Measurements from ENCODE around the gene CNOT9.

Gene CNOT9

DNA sequence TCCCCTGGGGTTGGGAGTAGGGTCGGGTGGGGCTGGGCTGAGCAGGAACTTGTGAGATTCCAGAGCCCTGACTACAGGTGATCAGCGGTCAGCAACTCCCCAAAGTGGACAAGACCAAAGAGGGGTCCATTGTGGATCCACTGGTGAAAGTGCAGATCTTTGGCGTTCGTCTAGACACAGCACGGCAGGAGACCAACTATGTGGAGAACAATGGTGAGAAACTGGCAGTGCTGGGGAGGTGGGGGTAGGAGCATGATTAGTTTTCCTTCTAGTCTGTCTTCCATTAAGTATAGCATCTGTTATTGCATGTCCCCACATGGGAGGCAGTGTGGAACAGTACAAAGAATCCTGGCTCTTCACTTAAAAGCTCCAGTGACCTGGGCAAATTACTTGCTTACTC is 67.1 kb downstream of the CNOT9 start:
- ATAC-seq (ENCODE audit: insufficient read depth, low read depth) (no peak), DNase-seq (no peak)
- no peak overlapping the region for H3K4me2 ChIP-seq (ENCODE audit: insufficient read depth, low read length)
- TF ChIP-seq, protein P1, sequence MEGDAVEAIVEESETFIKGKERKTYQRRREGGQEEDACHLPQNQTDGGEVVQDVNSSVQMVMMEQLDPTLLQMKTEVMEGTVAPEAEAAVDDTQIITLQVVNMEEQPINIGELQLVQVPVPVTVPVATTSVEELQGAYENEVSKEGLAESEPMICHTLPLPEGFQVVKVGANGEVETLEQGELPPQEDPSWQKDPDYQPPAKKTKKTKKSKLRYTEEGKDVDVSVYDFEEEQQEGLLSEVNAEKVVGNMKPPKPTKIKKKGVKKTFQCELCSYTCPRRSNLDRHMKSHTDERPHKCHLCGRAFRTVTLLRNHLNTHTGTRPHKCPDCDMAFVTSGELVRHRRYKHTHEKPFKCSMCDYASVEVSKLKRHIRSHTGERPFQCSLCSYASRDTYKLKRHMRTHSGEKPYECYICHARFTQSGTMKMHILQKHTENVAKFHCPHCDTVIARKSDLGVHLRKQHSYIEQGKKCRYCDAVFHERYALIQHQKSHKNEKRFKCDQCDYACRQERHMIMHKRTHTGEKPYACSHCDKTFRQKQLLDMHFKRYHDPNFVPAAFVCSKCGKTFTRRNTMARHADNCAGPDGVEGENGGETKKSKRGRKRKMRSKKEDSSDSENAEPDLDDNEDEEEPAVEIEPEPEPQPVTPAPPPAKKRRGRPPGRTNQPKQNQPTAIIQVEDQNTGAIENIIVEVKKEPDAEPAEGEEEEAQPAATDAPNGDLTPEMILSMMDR (IDR thresholded peaks at IDR 0.05; ENCODE audit: borderline replicate concordance, extremely low read depth, low read length, poor library complexity, severe bottlenecking), result no peak
- TF ChIP-seq EZH2 (IDR thresholded peaks at IDR 0.05; ENCODE audit: borderline replicate concordance, low read depth, low read length, severe bottlenecking), result no peak
- H3K27ac ChIP-seq (ENCODE audit: low read length), result no peak overlapping the region
- H3K27me3 ChIP-seq (ENCODE audit: insufficient read depth, low read length, poor library complexity), result no peaks in the 10 kb centered on the region
- H3K9me3 ChIP-seq (ENCODE audit: insufficient read depth, low read length, severe bottlenecking), result no peaks in the 10 kb centered on the region
- peaks cover 64% of the 10 kb centered on the region for H3K36me3 ChIP-seq (ENCODE audit: insufficient read depth, low read length)
- H3K9ac ChIP-seq (ENCODE audit: low read depth, low read length), result no peak overlapping the region
- no peak overlapping the region for H2AFZ ChIP-seq (ENCODE audit: low read depth, low read length)
- H3K79me2 ChIP-seq (ENCODE audit: insufficient read depth, low read length), result no peaks in the 10 kb centered on the region
- H4K20me1 ChIP-seq (ENCODE audit: insufficient read depth, low read length), result no peaks in the 10 kb centered on the region
- H3K4me3 ChIP-seq (ENCODE audit: low read depth in 1 of 2, low read length in 2 of 2), result no peak overlapping the region
- H3K4me1 ChIP-seq (ENCODE audit: insufficient read depth, low read length), result no peaks in the 10 kb centered on the region

DNA sequence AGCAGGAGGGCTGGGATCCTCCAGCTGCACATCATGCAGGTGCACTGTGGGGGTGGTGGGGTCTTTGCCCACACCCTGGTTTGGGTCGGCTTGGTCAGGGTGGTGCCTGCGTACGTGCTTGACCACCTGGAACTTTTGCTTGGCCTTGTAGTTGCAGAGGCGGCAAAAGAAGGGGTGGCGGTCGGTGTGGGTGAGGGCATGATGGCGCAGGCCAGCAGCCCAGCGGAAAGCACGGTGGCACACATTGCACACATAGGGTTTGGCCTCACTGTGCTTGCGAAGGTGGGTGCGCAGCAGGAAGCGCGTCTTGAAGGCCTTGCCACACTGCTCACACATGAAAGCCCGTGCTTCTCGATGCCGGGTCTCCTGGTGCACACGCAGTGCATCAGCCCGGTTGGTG is 69.7 kb downstream of the CNOT9 start:
- Histone ChIP-seq H3K27ac (ENCODE audit: low read length) (no peak overlapping the region), H3K9me3 (ENCODE audit: insufficient read depth, low read length, severe bottlenecking) (no peaks in the 10 kb centered on the region), H3K79me2 (ENCODE audit: insufficient read depth, low read length) (no peaks in the 10 kb centered on the region), H3K27me3 (ENCODE audit: insufficient read depth, low read length, poor library complexity) (no peaks in the 10 kb centered on the region), H3K4me3 (ENCODE audit: low read depth in 1 of 2, low read length in 2 of 2) (no peak overlapping the region), H3K4me2 (ENCODE audit: insufficient read depth, low read length) (no peak overlapping the region), H4K20me1 (ENCODE audit: insufficient read depth, low read length) (no peaks in the 10 kb centered on the region), H2AFZ (ENCODE audit: low read depth, low read length) (no peak overlapping the region), H3K4me1 (ENCODE audit: insufficient read depth, low read length) (no peaks in the 10 kb centered on the region), H3K9ac (ENCODE audit: low read depth, low read length) (no peak overlapping the region), H3K36me3 (ENCODE audit: insufficient read depth, low read length) (peaks cover 84% of the 10 kb centered on the region)
- DNase-seq (no peak), ATAC-seq (ENCODE audit: insufficient read depth, low read depth) (no peak)
- TF ChIP-seq, protein P1 (IDR thresholded peaks at IDR 0.05; ENCODE audit: borderline replicate concordance, extremely low read depth, low read length, poor library complexity, severe bottlenecking), result no peak
- no peak for TF ChIP-seq EZH2 (IDR thresholded peaks at IDR 0.05; ENCODE audit: borderline replicate concordance, low read depth, low read length, severe bottlenecking)

- H3K9ac ChIP-seq (ENCODE audit: low read depth, low read length), result no peak overlapping the region
- no peak for ATAC-seq (ENCODE audit: insufficient read depth, low read depth)
- no peaks in the 10 kb centered on the region for H3K4me1 ChIP-seq (ENCODE audit: insufficient read depth, low read length)
- H3K27ac ChIP-seq (ENCODE audit: low read length), result no peak overlapping the region
- H3K9me3 ChIP-seq (ENCODE audit: insufficient read depth, low read length, severe bottlenecking), result no peaks in the 10 kb centered on the region
- H2AFZ ChIP-seq (ENCODE audit: low read depth, low read length), result no peak overlapping the region
- peaks cover 83% of the 10 kb centered on the region for H3K36me3 ChIP-seq (ENCODE audit: insufficient read depth, low read length)
- H3K27me3 ChIP-seq (ENCODE audit: insufficient read depth, low read length, poor library complexity), result no peaks in the 10 kb centered on the region
- no peak for DNase-seq
- H3K4me2 ChIP-seq (ENCODE audit: insufficient read depth, low read length), result no peak overlapping the region
- H4K20me1 ChIP-seq (ENCODE audit: insufficient read depth, low read length), result peaks cover 9% of the 10 kb centered on the region; the same call in 1 of the 2 replicates
- no peaks in the 10 kb centered on the region for H3K79me2 ChIP-seq (ENCODE audit: insufficient read depth, low read length)
- no peak overlapping the region for H3K4me3 ChIP-seq (ENCODE audit: low read depth in 1 of 2, low read length in 2 of 2)
- TF ChIP-seq, protein P1 (IDR thresholded peaks at IDR 0.05; ENCODE audit: borderline replicate concordance, extremely low read depth, low read length, poor library complexity, severe bottlenecking), result no peak
- no peak for TF ChIP-seq EZH2 (IDR thresholded peaks at IDR 0.05; ENCODE audit: borderline replicate concordance, low read depth, low read length, severe bottlenecking)
Measured at GRCh38 chr2:218642121-218642656, 73.5 kb downstream of the CNOT9 start.

Data from DND-41 (cell line).